KOPT-K1 (cell line): Measurements from ENCODE around the gene ADAM19.

Source experiments
- H3K27ac ChIP-seq: fragments of 200-600 bp; sonication (generic); 2 replicates; pipeline ENCODE4 v1.5.1; 2016; ENCODE audit warnings: antibody characterized with exemption, mild to moderate bottlenecking, low read depth, low read length; ENCODE audit not compliant: poor library complexity, severe bottlenecking
- H3K36me3 ChIP-seq: fragments of 200-600 bp; sonication (generic); 2 replicates; pipeline ENCODE4 v1.5.1; 2017; ENCODE audit warnings: antibody characterized with exemption, mild to moderate bottlenecking, low read length, moderate library complexity; ENCODE audit not compliant: insufficient read depth
- H3K9me3 ChIP-seq: fragments of 200-600 bp; sonication (generic); 2 replicates; pipeline ENCODE4 v1.5.1; 2017; ENCODE audit warnings: antibody characterized with exemption, low read length, mild to moderate bottlenecking; ENCODE audit not compliant: insufficient read depth, poor library complexity, severe bottlenecking

The ADAM19 gene

GRCh38 chr5:157470631-157471030, 104.9 kb downstream of the ADAM19 start:
- Histone ChIP-seq H3K9me3 (no peaks in the 10 kb centered on the region), H3K36me3 (0 out of 2 replicates have a peak, but pooled peaks cover 2% of the 10 kb centered on the region), H3K27ac (no peak overlapping the region)

- no peaks in the 10 kb centered on the region for H3K9me3 ChIP-seq
- no peak overlapping the region for H3K27ac ChIP-seq
- H3K36me3 ChIP-seq: no peaks in the 10 kb centered on the region
Measured at GRCh38 chr5:157469687-157470086, 105.9 kb downstream of the ADAM19 start.

GRCh38 chr5:157469073-157469472, 106.5 kb downstream of the ADAM19 start:
- no peaks in the 10 kb centered on the region for H3K9me3 ChIP-seq
- H3K27ac ChIP-seq: no peak overlapping the region
- no peaks in the 10 kb centered on the region for H3K36me3 ChIP-seq

- Histone ChIP-seq H3K9me3 (no peaks in the 10 kb centered on the region), H3K27ac (no peak overlapping the region), H3K36me3 (no peaks in the 10 kb centered on the region)
Measured at GRCh38 chr5:157468293-157468965, 107.1 kb downstream of the ADAM19 start.

- Histone ChIP-seq H3K27ac (no peak overlapping the region), H3K9me3 (no peaks in the 10 kb centered on the region), H3K36me3 (no peaks in the 10 kb centered on the region)
Measured at GRCh38 chr5:157464519-157465171, 110.9 kb downstream of the ADAM19 start.

- no peaks in the 10 kb centered on the region for H3K36me3 ChIP-seq
- no peak overlapping the region for H3K27ac ChIP-seq
- no peaks in the 10 kb centered on the region for H3K9me3 ChIP-seq
Measured at GRCh38 chr5:157463621-157464518, 111.7 kb downstream of the ADAM19 start.

GRCh38 chr5:157463081-157463480, 112.5 kb downstream of the ADAM19 start:
- Histone ChIP-seq H3K36me3 (no peaks in the 10 kb centered on the region), H3K9me3 (no peaks in the 10 kb centered on the region), H3K27ac (no peak overlapping the region)

GRCh38 chr5:157460921-157461792, 114.4 kb downstream of the ADAM19 start:
- Histone ChIP-seq H3K9me3 (no peaks in the 10 kb centered on the region), H3K36me3 (no peaks in the 10 kb centered on the region), H3K27ac (no peak overlapping the region)

GRCh38 chr5:157459715-157460599, 115.6 kb downstream of the ADAM19 start, which contains the start of gene NIPAL4:
Gene NIPAL4, plus strand, starts transcription at chr5:157460213. Its CDS starts 108 bp downstream, at chr5:157460321.
- Histone ChIP-seq H3K36me3 (no peaks in the 10 kb centered on the region), H3K9me3 (no peaks in the 10 kb centered on the region)

GRCh38 chr5:157458835-157459234, 116.7 kb downstream of the ADAM19 start:
- H3K9me3 ChIP-seq: no peaks in the 10 kb centered on the region
- H3K27ac ChIP-seq: no peak overlapping the region
- no peaks in the 10 kb centered on the region for H3K36me3 ChIP-seq

More at GRCh38 chr5:157459715-157460599, 115.6 kb downstream of the ADAM19 start, which contains the start of gene NIPAL4:
- H3K27ac ChIP-seq: no peak within 1 kb of the TSS

- H3K9me3 ChIP-seq: no peaks in the 10 kb centered on the region
- no peaks in the 10 kb centered on the region for H3K36me3 ChIP-seq
- no peak overlapping the region for H3K27ac ChIP-seq
Measured at GRCh38 chr5:157457391-157457790, 118.2 kb downstream of the ADAM19 start.

GRCh38 chr5:157456301-157456700, 119.3 kb downstream of the ADAM19 start:
- Histone ChIP-seq H3K27ac (no peak overlapping the region), H3K36me3 (no peaks in the 10 kb centered on the region), H3K9me3 (no peaks in the 10 kb centered on the region)

- H3K9me3 ChIP-seq: no peaks in the 10 kb centered on the region
- H3K27ac ChIP-seq: no peak overlapping the region
- H3K36me3 ChIP-seq: no peaks in the 10 kb centered on the region
Measured at GRCh38 chr5:157455057-157455456, 120.5 kb downstream of the ADAM19 start.
